Forelimb muscle (tissue), 1 donor: ENCODE results near the gene THOC5. TPM values are rescaled to one million over a fixed set of nuclear protein-coding genes. Genes with fewer than 3 reads are reported as not detected.
"Not testable (repeated sequence)": the region's sequence is repeated elsewhere in the genome, so short reads cannot be mapped to it uniquely, and the experiment has no call there.

Experiments used
- DNase-seq: peaks from one replicate; pipeline ENCODE4 v3.0.0-alpha.2; 2013; ENCODE audit warnings: low read depth
- polyA plus RNA-seq: library from polyadenylated mRNA; unstranded; fragments of 120-200 nt; gene quantifications from one replicate; pipeline ENCODE4 v1.2.1, GENCODE V29; 2013; ENCODE audit not compliant: insufficient read length

Gene THOC5
- polyA plus RNA-seq, 1 donor, result 22.4 TPM

DNA sequence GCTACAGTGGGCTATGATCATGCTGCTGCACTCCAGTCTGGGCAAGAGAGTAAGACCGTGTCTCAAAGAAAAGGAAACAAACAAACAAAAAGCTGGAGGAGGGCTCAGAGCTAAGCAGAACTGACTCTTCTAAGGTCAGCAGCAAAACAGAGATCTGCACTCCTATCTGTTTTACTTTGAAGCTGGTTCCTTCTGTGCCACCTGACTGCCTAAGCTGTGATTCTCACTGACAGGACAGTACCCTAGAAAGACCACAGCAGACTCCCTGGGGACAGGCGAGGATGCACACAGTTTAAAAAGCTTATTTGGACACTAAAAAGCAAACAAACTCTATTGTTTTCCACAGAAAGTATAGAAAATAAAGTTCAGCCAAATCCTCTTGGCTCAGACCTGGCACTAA is 43.0 kb downstream of the THOC5 start:
- DNase-seq, result no peak

- no peak for DNase-seq
Observed at GRCh38 chr22:29509815-29510214, 43.7 kb downstream of the THOC5 start.

DNA sequence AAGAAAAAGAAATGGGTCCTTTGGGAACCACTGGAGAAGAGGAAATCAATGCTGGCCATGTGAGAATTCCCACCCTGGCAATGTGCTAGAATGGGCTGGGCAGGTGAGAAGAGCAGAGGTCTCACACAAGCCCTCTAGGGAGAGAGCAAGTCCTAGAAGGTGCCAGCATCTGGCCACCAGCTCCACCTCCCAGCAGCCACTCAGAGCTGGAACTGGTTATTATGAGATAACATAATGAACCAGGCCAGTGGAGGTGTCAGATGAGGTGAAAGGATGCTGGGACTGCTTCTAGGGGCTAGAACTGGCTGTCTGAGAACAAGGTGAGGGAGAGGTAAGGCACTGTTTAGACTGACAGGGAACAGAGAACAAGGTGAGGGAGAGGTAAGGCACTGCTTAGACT is 44.3 kb downstream of the THOC5 start:
- no peak for DNase-seq

- peak; percentile 40 for DNase-seq
Observed at GRCh38 chr22:29503811-29504372, 49.7 kb downstream of the THOC5 start.

GRCh38 chr22:29499852-29500251 is 53.7 kb downstream of the THOC5 start:
- no peak for DNase-seq

GRCh38 chr22:29493636-29494035 is 59.9 kb downstream of the THOC5 start:
- no peak for DNase-seq

DNA sequence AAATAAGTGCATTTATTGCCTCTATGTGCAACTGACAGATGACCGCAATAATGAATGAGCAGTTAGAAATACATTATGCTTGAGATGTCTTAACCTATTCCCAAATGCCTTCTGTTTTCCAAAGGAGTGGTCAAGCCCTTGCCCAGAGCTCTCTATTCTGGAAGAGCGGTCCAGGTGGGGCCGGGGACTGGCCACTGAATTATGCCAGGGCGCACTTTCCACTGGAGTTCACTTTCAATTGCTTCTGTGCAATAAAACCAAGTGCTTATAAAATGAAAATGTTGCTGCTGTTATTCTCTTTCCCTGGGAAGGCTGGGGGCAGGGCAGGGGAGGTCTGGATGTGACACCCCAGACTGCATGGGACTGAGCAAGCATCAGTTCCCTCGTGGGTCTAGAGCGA is 62.5 kb downstream of the THOC5 start:
- no peak for DNase-seq

- not testable (repeated sequence) for DNase-seq
Observed at GRCh38 chr22:29489127-29489780, 64.3 kb downstream of the THOC5 start.

DNA sequence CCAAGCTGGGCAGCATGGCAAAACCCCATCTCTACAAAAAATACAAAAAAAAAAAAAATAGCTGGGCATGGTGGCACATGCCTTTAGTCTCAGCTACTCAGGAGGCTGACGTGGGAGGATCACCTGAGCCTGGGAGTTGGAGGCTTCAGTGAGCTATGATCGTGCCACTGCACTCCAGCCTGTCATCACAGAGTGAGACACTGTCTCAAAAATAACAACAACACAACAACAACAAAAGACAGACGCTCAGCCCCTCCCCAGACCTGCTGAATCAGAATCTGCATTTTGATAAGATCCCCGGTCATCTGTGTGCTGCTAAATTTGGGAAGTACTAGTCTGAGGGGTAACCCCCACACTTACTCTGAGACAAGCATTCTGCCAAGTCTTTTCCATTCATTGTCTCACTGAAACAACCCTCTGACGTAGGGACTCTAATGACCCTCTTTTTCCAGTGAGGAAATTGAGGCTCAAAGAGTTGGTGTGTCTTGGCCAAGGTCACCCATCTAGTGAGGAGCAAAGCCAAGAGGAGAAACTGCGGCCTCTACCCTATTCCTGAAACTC is 66.1 kb downstream of the THOC5 start:
- no peak for DNase-seq

- no peak for DNase-seq
Observed at GRCh38 chr22:29485448-29485847, 68.1 kb downstream of the THOC5 start.

- no peak for DNase-seq
Observed at GRCh38 chr22:29484642-29485041, 68.9 kb downstream of the THOC5 start.

- DNase-seq, result no peak
Observed at GRCh38 chr22:29483254-29483653, 70.3 kb downstream of the THOC5 start.

DNA sequence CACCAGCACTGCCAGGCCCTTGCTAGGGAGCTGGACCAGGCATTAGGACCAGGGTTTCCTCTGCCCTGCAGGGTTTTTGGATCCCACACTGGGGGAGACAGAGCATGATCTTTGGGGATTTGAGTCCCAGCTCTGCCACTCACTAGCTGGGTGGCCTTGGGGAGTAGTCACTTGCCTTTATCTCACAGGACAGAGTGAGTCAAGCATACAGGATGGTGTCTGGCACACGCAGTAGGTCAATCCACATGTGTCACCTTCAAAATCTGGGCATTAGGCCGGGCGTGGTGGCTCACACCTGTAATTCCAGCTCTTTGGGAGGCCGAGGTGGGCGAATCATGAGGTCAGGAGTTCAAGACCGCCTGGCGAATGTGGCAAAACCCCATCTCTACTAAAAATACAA is 70.8 kb downstream of the THOC5 start:
- DNase-seq, result no peak

DNA sequence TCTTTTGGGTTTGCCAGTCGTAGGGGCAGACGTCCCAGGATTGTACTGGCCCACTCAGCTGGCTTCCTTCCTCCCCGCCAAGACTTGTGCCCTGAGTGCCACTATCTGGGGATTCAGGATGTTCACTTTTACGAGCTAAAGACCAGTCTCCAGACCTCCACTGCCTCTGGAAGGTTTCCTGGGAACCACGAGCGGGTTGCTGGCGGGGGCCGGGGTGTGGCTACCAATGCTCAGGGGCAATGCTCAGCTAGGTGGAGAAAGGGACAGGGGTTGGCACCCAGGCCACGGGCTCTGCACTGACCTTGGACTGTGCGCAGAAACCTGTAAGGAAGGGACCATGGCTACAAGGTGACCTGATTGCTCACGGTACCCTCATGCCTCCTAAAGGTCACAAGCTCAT is 71.3 kb downstream of the THOC5 start:
- DNase-seq, result no peak

DNA sequence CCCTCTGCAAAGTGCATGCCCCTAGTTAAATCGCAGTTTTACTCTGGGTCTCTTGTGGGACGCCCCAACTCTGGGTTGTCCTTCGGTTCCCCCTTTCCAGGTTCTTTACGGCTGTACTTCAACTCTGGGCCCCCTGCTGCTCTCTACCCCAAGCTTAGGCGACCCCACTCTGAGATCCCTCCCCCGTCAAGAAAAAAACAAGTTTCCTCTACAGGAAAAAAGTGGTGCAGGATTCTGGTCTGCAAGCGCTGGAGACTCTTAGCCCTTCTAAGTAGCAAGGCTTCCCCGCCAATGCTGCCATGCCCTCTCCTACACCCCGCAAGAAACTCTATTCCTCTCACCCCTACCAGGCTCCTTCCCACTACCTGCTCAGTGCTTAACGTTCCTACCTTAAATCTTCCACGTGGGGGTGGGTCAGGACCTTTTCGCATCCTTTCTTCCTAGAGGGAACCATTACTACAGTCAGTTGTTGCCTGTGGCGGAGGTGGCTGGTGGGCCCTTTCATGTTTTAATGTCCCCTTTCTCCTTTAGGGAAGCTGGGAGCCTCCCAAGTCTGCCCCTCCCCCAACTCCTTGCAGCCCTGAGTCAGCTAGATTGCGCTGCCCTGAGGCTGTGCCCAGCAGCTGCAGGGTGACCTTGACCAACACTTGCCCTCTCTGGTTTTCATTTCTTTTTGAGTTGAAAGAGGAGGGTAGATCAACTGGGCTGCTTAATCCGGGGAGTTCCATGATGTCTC is 72.1 kb downstream of the THOC5 start:
- no peak for DNase-seq

DNA sequence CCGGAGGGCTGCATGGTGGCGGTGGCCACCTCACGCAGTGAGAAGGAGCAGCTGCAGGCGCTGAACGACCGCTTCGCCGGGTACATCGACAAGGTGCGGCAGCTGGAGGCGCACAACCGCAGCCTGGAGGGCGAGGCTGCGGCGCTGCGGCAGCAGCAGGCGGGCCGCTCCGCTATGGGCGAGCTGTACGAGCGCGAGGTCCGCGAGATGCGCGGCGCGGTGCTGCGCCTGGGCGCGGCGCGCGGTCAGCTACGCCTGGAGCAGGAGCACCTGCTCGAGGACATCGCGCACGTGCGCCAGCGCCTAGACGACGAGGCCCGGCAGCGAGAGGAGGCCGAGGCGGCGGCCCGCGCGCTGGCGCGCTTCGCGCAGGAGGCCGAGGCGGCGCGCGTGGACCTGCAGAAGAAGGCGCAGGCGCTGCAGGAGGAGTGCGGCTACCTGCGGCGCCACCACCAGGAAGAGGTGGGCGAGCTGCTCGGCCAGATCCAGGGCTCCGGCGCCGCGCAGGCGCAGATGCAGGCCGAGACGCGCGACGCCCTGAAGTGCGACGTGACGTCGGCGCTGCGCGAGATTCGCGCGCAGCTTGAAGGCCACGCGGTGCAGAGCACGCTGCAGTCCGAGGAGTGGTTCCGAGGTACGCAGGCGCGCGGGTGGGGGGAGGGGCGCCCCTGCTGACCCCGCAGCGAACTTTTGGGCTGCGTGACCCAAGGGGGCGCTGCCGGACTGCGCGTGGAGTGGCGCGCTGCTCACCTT is 72.9 kb downstream of the THOC5 start:
- DNase-seq, result peak; percentile 43

- no peak for DNase-seq
Observed at GRCh38 chr22:29480262-29480511, 73.4 kb downstream of the THOC5 start.

DNA sequence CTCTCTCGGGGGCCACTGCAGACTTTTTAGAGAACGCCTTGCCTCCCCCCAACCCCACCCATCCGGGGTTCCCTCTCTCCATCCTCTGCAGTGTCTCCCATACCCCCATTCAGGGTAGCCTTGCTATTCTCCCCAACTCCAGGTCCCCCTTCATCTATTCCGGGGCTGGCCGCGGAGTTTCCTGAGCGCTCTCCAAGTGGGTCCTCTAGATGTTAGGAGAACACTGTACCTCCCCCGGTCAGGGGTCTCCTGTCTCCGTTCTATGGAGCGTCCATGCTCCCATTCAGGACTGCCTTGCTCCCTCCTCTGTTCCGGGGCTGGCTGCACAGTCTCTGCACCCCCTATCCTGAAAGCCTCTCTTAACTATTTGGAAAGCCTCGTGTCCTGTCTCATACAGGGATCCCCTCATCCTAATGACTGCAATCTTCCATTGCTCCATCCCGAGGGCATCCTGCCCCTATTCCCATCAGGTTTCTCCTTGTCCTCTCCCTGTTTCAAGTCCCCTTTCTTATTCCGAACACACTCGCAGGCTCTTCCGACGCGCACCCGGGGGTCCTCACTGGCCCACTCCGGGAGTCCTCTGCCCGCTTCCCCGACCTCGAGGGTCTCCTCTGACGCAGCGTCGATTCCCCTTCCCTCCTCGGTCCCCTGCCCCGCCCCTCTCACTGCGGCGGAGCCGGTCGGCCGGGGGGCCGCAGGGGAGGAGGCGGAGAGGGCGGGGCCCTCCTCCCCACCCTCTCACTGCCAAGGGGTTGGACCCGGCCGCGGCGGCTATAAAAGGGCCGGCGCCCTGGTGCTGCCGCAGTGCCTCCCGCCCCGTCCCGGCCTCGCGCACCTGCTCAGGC is 73.9 kb downstream of the THOC5 start, which contains the start of gene NEFH:
TSS of gene NEFH (plus strand) at position 802 of the 845 bp plus-strand sequence. CDS start 45 bp downstream, outside the sequence.
- DNase-seq, result no peak

GRCh38 chr22:29478326-29479276 is 75.0 kb downstream of the THOC5 start:
- DNase-seq, result no peak

DNA sequence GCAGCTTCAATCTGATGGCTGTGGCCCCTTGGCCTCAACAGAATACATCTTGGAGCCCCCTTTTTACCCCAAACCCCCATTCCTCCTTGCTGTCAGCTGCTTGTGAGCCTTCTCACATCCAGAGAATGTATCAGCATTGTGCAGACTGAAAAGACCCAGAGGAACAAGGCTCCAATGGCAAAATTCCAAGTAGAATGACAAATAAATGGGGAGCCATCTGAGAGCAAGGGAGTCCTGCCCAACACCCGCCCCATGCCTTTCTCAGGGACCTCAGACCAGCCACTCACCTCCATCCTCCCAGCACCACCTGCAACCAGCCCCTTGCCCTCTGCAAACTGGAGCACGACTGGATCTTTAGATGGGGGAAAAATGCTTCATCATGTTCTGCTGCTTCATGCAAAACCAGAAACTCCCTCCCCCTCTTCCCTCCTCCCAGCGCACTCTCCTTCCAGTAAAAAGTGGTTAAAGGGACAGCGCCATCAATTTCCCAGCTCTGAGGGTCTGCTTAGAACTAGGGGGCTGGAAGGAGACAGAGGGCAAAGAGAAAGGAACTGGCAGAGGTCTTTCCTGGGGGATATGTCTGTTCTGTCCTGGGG is 75.7 kb downstream of the THOC5 start:
- no peak for DNase-seq
